Measurements from ENCODE around the gene EFNA5. TPM values are rescaled to one million over a fixed set of nuclear protein-coding genes. Genes with fewer than 3 reads are reported as not detected.
"Not testable (repeated sequence)": the region's sequence is repeated elsewhere in the genome, so short reads cannot be mapped to it uniquely, and the experiment has no call there.

EFNA5 gene
- total RNA-seq, 1 donor from 2014 or later: 57.5 TPM

- TF ChIP-seq, protein P1, sequence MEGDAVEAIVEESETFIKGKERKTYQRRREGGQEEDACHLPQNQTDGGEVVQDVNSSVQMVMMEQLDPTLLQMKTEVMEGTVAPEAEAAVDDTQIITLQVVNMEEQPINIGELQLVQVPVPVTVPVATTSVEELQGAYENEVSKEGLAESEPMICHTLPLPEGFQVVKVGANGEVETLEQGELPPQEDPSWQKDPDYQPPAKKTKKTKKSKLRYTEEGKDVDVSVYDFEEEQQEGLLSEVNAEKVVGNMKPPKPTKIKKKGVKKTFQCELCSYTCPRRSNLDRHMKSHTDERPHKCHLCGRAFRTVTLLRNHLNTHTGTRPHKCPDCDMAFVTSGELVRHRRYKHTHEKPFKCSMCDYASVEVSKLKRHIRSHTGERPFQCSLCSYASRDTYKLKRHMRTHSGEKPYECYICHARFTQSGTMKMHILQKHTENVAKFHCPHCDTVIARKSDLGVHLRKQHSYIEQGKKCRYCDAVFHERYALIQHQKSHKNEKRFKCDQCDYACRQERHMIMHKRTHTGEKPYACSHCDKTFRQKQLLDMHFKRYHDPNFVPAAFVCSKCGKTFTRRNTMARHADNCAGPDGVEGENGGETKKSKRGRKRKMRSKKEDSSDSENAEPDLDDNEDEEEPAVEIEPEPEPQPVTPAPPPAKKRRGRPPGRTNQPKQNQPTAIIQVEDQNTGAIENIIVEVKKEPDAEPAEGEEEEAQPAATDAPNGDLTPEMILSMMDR (IDR thresholded peaks at IDR 0.05; ENCODE audit: unreplicated experiment): no peak
- H3K4me1 Mint-ChIP-seq: peaks cover 68% of the 10 kb centered on the region
- H3K27me3 Mint-ChIP-seq (ENCODE audit: low read depth): no peaks in the 10 kb centered on the region
- no peak overlapping the region for H3K27ac Mint-ChIP-seq
- H3K9me3 Mint-ChIP-seq: peaks cover 3% of the 10 kb centered on the region
- H3K36me3 Mint-ChIP-seq: peaks cover 3% of the 10 kb centered on the region
- no peak for DNase-seq (ENCODE audit: low spot score in 2 of 2, unreplicated experiment in 2 of 2)
- H3K4me3 Mint-ChIP-seq: no peak overlapping the region
Observed at GRCh38 chr5:107457881-107458280, 212.9 kb downstream of the EFNA5 start.

GRCh38 chr5:107457138-107457537 is 213.6 kb downstream of the EFNA5 start:
- DNase-seq (ENCODE audit: low spot score in 2 of 2, unreplicated experiment in 2 of 2): no peak
- H3K9me3 Mint-ChIP-seq: peaks cover 3% of the 10 kb centered on the region
- TF ChIP-seq, protein P1 (IDR thresholded peaks at IDR 0.05; ENCODE audit: unreplicated experiment): no peak
- H3K4me3 Mint-ChIP-seq: no peak overlapping the region
- no peaks in the 10 kb centered on the region for H3K27me3 Mint-ChIP-seq (ENCODE audit: low read depth)
- H3K36me3 Mint-ChIP-seq: peaks cover 3% of the 10 kb centered on the region
- H3K27ac Mint-ChIP-seq: no peak overlapping the region
- H3K4me1 Mint-ChIP-seq: peaks cover 62% of the 10 kb centered on the region

DNA sequence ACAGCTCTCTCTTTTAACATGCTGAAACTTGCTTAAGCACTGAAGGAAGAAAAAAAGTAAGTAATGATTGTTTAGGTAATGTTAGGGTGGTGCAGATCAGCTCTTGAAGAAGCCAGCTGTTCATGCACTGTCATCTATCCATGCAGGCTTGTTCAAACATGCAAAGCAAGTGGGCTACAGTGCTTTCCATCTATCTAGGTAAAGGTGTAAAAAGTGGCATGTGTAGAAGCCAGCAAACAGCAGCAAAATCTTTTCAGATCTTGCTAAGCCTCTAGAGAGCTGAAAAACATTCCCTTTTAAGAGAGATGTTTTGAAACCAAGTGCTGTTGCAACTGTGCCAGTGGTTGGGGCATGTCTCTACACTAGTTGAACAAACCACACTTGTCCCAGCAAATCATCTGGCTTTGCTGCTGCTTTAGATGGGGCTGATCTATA is 214.4 kb downstream of the EFNA5 start:
- Mint-ChIP-seq H3K4me1 (peaks cover 55% of the 10 kb centered on the region), H3K27me3 (ENCODE audit: low read depth) (no peaks in the 10 kb centered on the region), H3K4me3 (no peak overlapping the region), H3K27ac (no peak overlapping the region), H3K36me3 (peaks cover 3% of the 10 kb centered on the region), H3K9me3 (peaks cover 9% of the 10 kb centered on the region)
- DNase-seq (ENCODE audit: low spot score in 2 of 2, unreplicated experiment in 2 of 2): no peak
- TF ChIP-seq, protein P1 (IDR thresholded peaks at IDR 0.05; ENCODE audit: unreplicated experiment): no peak

DNA sequence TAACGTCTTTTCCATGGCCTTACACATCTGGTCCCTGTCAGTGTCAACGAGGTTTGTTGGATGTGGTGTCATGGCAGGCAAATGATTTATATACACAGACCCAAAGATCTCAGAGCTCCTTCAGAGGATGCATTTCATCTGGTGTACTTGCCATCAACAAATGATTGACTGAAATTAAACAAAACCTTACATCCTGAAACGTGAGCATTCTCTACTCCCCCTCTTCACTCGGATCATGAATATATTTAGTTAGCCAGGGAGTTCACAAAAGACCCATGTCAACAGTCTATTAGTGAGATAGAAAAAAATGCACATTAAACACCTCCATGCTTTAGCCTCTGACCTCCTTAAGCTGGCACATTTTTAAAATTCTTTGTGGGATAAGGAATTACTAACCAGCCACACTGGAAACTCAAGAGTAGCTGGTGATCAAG is 215.6 kb downstream of the EFNA5 start:
- no peak for DNase-seq (ENCODE audit: low spot score in 2 of 2, unreplicated experiment in 2 of 2)
- Mint-ChIP-seq H3K4me3 (no peak overlapping the region), H3K27ac (peak overlapping the region; percentile 55), H3K4me1 (peaks cover 53% of the 10 kb centered on the region), H3K36me3 (peaks cover 3% of the 10 kb centered on the region), H3K27me3 (ENCODE audit: low read depth) (no peaks in the 10 kb centered on the region), H3K9me3 (peaks cover 10% of the 10 kb centered on the region)
- TF ChIP-seq, protein P1 (IDR thresholded peaks at IDR 0.05; ENCODE audit: unreplicated experiment): no peak

DNA sequence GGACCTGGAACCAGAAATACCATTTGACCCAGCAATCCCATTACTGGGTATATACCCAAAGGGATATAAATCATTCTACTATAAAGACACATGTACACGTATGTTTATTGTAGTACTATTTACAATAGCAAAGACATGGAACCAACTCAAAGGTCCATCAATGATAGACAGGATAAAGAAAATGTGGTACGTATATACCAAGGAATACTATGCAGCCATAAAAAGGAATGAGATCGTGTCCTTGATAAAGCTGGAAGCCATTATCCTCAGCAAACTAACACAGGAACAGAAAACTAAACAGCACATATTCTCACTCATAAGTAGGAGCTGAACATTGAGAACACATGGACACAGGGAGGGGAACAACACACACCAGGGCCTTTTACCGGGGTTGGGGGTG is 218.9 kb downstream of the EFNA5 start:
- peaks cover 59% of the 10 kb centered on the region for H3K4me1 Mint-ChIP-seq
- not testable (repeated sequence) for H3K27ac Mint-ChIP-seq

DNA sequence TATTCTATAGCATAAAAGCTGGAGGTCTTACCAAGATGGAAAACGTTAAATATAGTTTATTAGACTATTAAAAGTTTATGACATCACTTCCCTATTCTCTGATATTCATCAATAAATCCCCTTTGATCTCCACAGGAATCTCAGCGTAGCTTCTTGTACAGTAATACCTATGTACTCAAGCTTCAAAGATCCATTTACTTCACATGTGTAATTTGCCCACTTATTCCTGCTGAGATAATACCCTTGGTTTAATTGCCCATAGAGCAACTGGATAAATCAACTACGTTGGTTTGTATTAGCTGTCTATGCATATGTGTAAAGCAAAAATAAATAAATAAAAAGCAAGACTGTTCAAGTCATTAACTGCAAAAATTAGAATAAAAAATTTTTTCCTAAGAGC is 219.7 kb downstream of the EFNA5 start:
- Mint-ChIP-seq H3K9me3 (peaks cover 14% of the 10 kb centered on the region), H3K27ac (no peak overlapping the region), H3K4me1 (peaks cover 53% of the 10 kb centered on the region), H3K36me3 (peaks cover 1% of the 10 kb centered on the region), H3K27me3 (ENCODE audit: low read depth) (no peaks in the 10 kb centered on the region), H3K4me3 (no peak overlapping the region)
- no peak for DNase-seq (ENCODE audit: low spot score in 2 of 2, unreplicated experiment in 2 of 2)
- TF ChIP-seq, protein P1 (IDR thresholded peaks at IDR 0.05; ENCODE audit: unreplicated experiment): no peak

More for the DNA sequence above, 218.9 kb downstream of the EFNA5 start:
- DNase-seq (ENCODE audit: low spot score in 2 of 2, unreplicated experiment in 2 of 2); H3K27me3 Mint-ChIP-seq (ENCODE audit: low read depth); H3K36me3 Mint-ChIP-seq; H3K4me3 Mint-ChIP-seq: not testable (repeated sequence)
- H3K9me3 Mint-ChIP-seq: peaks cover 14% of the 10 kb centered on the region

Data from mesothelial cell of epicardium (in vitro differentiated cells).